ENCODE results near the gene TEX14.
"Not testable (repeated sequence)": the region's sequence is repeated elsewhere in the genome, so short reads cannot be mapped to it uniquely, and the experiment has no call there.

The TEX14 gene

GRCh38 chr17:58684003-58684402, 7.8 kb downstream of the TEX14 start:
- no peak for DNase-seq (ENCODE audit: low read depth in 1 of 2, low spot score in 1 of 2)
- Histone ChIP-seq H3K4me3 (replicated peaks; ENCODE audit: insufficient read depth, low read length) (no peak overlapping the region), H3K27me3 (ENCODE audit: insufficient read depth, poor library complexity, severe bottlenecking) (no peaks in the 10 kb centered on the region), H3K27ac (replicated peaks) (no peak overlapping the region)
- TF ChIP-seq SPI1 (IDR thresholded peaks at IDR 0.05; ENCODE audit: borderline replicate concordance, low read depth) (no peak), GABPA (IDR thresholded peaks at IDR 0.05; ENCODE audit: low read depth) (no peak), POLR2AphosphoS5 (IDR thresholded peaks at IDR 0.05; ENCODE audit: low read depth) (no peak), REST (IDR thresholded peaks at IDR 0.05; ENCODE audit: insufficient replicate concordance, low read depth) (no peak)

GRCh38 chr17:58680038-58680369, 11.8 kb downstream of the TEX14 start:
- Histone ChIP-seq H3K27me3 (ENCODE audit: insufficient read depth, poor library complexity, severe bottlenecking) (no peaks in the 10 kb centered on the region), H3K4me3 (replicated peaks; ENCODE audit: insufficient read depth, low read length) (no peak overlapping the region), H3K27ac (replicated peaks) (no peak overlapping the region)
- DNase-seq (ENCODE audit: low read depth in 1 of 2, low spot score in 1 of 2): no peak
- TF ChIP-seq REST (IDR thresholded peaks at IDR 0.05; ENCODE audit: insufficient replicate concordance, low read depth) (no peak), SPI1 (IDR thresholded peaks at IDR 0.05; ENCODE audit: borderline replicate concordance, low read depth) (no peak), GABPA (IDR thresholded peaks at IDR 0.05; ENCODE audit: low read depth) (no peak), POLR2AphosphoS5 (IDR thresholded peaks at IDR 0.05; ENCODE audit: low read depth) (no peak), CTCF (IDR thresholded peaks at IDR 0.05; ENCODE audit: insufficient read depth, low read length) (no peak)

- Histone ChIP-seq H3K27ac (replicated peaks) (no peak overlapping the region), H3K4me3 (replicated peaks; ENCODE audit: insufficient read depth, low read length) (no peak overlapping the region), H3K27me3 (ENCODE audit: insufficient read depth, poor library complexity, severe bottlenecking) (no peaks in the 10 kb centered on the region)
- TF ChIP-seq CTCF (IDR thresholded peaks at IDR 0.05; ENCODE audit: insufficient read depth, low read length) (no peak), POLR2AphosphoS5 (IDR thresholded peaks at IDR 0.05; ENCODE audit: low read depth) (no peak), GABPA (IDR thresholded peaks at IDR 0.05; ENCODE audit: low read depth) (no peak), REST (IDR thresholded peaks at IDR 0.05; ENCODE audit: insufficient replicate concordance, low read depth) (no peak), SPI1 (IDR thresholded peaks at IDR 0.05; ENCODE audit: borderline replicate concordance, low read depth) (no peak)
- DNase-seq (ENCODE audit: low read depth in 1 of 2, low spot score in 1 of 2): no peak
These were observed 12.4 kb downstream of the TEX14 start for GRCh38 chr17:58679263-58680037.

GRCh38 chr17:58678287-58678686, 13.6 kb downstream of the TEX14 start:
- H3K27ac ChIP-seq (replicated peaks); DNase-seq (ENCODE audit: low read depth in 1 of 2, low spot score in 1 of 2); H3K4me3 ChIP-seq (replicated peaks; ENCODE audit: insufficient read depth, low read length); H3K27me3 ChIP-seq (ENCODE audit: insufficient read depth, poor library complexity, severe bottlenecking): not testable (repeated sequence)
